ENCODE results near the gene CACNA2D1. TPM values are rescaled to one million over a fixed set of nuclear protein-coding genes. Genes with fewer than 3 reads are reported as not detected.
A peak's percentile ranks its signal among the peaks of the same experiment; 100 is the strongest.

The CACNA2D1 gene
- total RNA-seq, 1 experiment from 2014 or later: 36.2 TPM

DNA sequence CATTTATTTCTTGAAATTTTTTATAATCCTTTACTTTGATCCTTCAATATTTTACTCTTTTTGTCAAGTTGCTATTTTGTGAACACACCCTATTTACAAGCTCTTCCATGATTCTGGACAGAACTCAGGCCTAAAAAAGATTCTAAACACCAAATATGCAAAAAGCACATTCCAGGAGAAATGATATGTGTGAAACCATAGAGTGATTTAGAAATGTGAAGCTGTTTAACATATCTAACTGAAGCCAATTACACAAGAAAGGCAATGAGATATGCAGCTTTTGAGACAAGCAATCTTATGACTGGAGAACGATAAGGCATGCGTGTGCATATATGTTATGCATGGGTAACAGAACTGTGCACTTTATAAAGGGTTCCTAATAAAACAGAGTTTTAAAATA is 243.0 kb downstream of the CACNA2D1 start:
- H3K4ac ChIP-seq (ENCODE audit: low read depth, low read length): no peak overlapping the region
- H3K27ac Mint-ChIP-seq: 0 out of 7 replicates have a peak overlapping the region, but pooled peaks of 1 of the 3 experiments have one; percentile 10
- H3K27me3 Mint-ChIP-seq (ENCODE audit: low read depth): 0 out of 2 replicates have a peak, but pooled peaks cover 2% of the 10 kb centered on the region

More for the DNA sequence above, 243.0 kb downstream of the CACNA2D1 start:
- Histone ChIP-seq H3K4me1 (ENCODE audit: insufficient read depth, low read length) (no peaks in the 10 kb centered on the region; the same call in 1 of the 2 replicates), H3K9me3 (ENCODE audit: control insufficient read depth, low read depth, low read length) (no peaks in the 10 kb centered on the region), H2BK20ac (ENCODE audit: low read depth, low read length, poor library complexity, severe bottlenecking) (no peak overlapping the region), H3K79me1 (ENCODE audit: insufficient read depth, low read depth, low read length, poor library complexity, severe bottlenecking) (no peaks in the 10 kb centered on the region), H2AK5ac (ENCODE audit: insufficient read length, low read length) (no peak overlapping the region), H4K91ac (ENCODE audit: insufficient read length, low read depth, low read length) (no peak overlapping the region), H4K8ac (replicated peaks; ENCODE audit: insufficient read length, low read depth, low read length) (no peak overlapping the region), H4K5ac (ENCODE audit: insufficient read length, low read depth, low read length) (no peak overlapping the region), H2AFZ (ENCODE audit: low read length) (no peak overlapping the region), H2BK15ac (ENCODE audit: low read depth, low read length) (no peak overlapping the region), H2BK120ac (ENCODE audit: low read depth, low read length, poor library complexity, severe bottlenecking) (no peak overlapping the region), H3K27ac (ENCODE audit: insufficient read length, low read depth, low read length) (no peak overlapping the region), H3K56ac (ENCODE audit: insufficient read length, low read depth, low read length) (no peak overlapping the region), H3K23me2 (ENCODE audit: insufficient read length, low read depth, low read length, poor library complexity, severe bottlenecking) (no peaks in the 10 kb centered on the region), H4K20me1 (ENCODE audit: control insufficient read depth, insufficient read depth, insufficient read length) (no peaks in the 10 kb centered on the region), H3K4me2 (ENCODE audit: insufficient read depth, insufficient read length, low read length) (no peak overlapping the region), H3T11ph (ENCODE audit: low read length) (no peak overlapping the region), H2BK5ac (ENCODE audit: insufficient read length, low read length) (no peak overlapping the region), H3K79me2 (ENCODE audit: insufficient read depth, low read length) (no peaks in the 10 kb centered on the region), H3K9ac (ENCODE audit: extremely low read depth, insufficient read length, low read length) (no peak overlapping the region), H3K18ac (ENCODE audit: insufficient read length, low read depth, low read length) (no peak overlapping the region), H3K27me3 (ENCODE audit: insufficient read depth, low read length) (no peaks in the 10 kb centered on the region), H2BK12ac (ENCODE audit: insufficient read length, low read depth, low read length) (no peak overlapping the region), H3K23ac (ENCODE audit: insufficient read length, low read depth, low read length) (no peak overlapping the region), H3K14ac (ENCODE audit: insufficient read depth, low read length) (no peak overlapping the region)
- DNase-seq: no peak
- Mint-ChIP-seq H3K4me1 (peaks cover 4 to 5% of the 10 kb centered on the region in 2 experiments; a peak in 3 of 4 replicates), H3K9me3 (peaks cover 0 to 6% of the 10 kb centered on the region in 2 experiments; a peak in 2 of 5 replicates), H3K4me3 (no peak overlapping the region), H3K36me3 (ENCODE audit: insufficient read depth in 1 of 3, low read depth in 3 of 3) (peaks cover 11 to 18% (median 16%) of the 10 kb centered on the region in 3 experiments)
- TF ChIP-seq, protein P1, sequence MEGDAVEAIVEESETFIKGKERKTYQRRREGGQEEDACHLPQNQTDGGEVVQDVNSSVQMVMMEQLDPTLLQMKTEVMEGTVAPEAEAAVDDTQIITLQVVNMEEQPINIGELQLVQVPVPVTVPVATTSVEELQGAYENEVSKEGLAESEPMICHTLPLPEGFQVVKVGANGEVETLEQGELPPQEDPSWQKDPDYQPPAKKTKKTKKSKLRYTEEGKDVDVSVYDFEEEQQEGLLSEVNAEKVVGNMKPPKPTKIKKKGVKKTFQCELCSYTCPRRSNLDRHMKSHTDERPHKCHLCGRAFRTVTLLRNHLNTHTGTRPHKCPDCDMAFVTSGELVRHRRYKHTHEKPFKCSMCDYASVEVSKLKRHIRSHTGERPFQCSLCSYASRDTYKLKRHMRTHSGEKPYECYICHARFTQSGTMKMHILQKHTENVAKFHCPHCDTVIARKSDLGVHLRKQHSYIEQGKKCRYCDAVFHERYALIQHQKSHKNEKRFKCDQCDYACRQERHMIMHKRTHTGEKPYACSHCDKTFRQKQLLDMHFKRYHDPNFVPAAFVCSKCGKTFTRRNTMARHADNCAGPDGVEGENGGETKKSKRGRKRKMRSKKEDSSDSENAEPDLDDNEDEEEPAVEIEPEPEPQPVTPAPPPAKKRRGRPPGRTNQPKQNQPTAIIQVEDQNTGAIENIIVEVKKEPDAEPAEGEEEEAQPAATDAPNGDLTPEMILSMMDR (conservative IDR thresholded peaks at IDR 0.05): no peak
- no CpG with 5 or more reads among the region's 2 CpGs for whole genome bisulfite sequencing (ENCODE audit: extremely low coverage, insufficient read length, low lambda C conversion rate)
